GM12892 (cell line): Measurements from ENCODE around the gene KRTAP3-1.

Experiments used
- POLR2A ChIP-seq: IDR thresholded peaks from 2 replicates; pipeline ENCODE4 v1.6.1; 2011; ENCODE audit warnings: low read depth, low read length, control low read depth
- POLR2AphosphoS5 ChIP-seq: IDR thresholded peaks from 2 replicates; pipeline ENCODE4 v1.6.1; 2011; ENCODE audit warnings: low read depth, low read length, control low read depth
- TAF1 ChIP-seq: IDR thresholded peaks from 2 replicates; pipeline ENCODE4 v1.6.1; 2011; ENCODE audit warnings: low read depth, mild to moderate bottlenecking, control low read depth, low read length, borderline replicate concordance

DNA sequence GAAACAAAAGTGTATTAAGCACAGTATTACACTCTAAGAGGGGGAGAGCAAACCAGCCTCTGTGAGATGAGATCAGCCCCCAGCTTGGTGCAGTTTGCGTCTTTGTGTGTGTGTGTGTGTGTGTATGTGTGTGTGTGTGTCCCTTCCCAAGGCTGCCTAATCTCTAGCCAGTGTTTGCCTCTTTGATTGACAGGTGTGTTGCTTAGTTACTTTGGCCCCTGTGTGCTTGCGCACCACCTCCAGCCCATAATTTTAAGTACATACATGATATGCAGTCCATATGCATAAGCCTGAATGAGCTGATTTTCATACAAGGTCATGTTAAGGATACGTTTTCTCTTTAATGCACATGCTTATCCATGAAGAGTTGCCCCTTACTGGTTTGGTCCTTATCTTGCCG lies 7.1 kb downstream of the KRTAP3-1 start:
- TF ChIP-seq POLR2A (no peak), POLR2AphosphoS5 (no peak), TAF1 (no peak)
